Measurements from ENCODE around the gene ZNF598.

GRCh38 chr16:1992704-1993317 is 16.8 kb downstream of the ZNF598 start:
- no peak for TF ChIP-seq RFX5 (IDR thresholded peaks at IDR 0.05; ENCODE audit: low read length)
- no peak for TF ChIP-seq SMC3 (IDR thresholded peaks at IDR 0.05; ENCODE audit: low read depth, low read length)
- no peak for TF ChIP-seq RAD21 (IDR thresholded peaks at IDR 0.05; ENCODE audit: low read length)
- TF ChIP-seq MEF2A (IDR thresholded peaks at IDR 0.05; ENCODE audit: borderline replicate concordance, low read depth), result no peak
- TF ChIP-seq SIN3A (IDR thresholded peaks at IDR 0.05; ENCODE audit: borderline replicate concordance, low read depth, low read length), result no peak
- TF ChIP-seq CTCF (IDR thresholded peaks at IDR 0.05), result no peak
- no peak for TF ChIP-seq EP300 (IDR thresholded peaks at IDR 0.05; ENCODE audit: borderline replicate concordance in 1 of 2, low read depth in 1 of 2, low read length in 1 of 2)
- TF ChIP-seq PBX3 (IDR thresholded peaks at IDR 0.05), result no peak
- no peak for TF ChIP-seq TAF1 (IDR thresholded peaks at IDR 0.05; ENCODE audit: borderline replicate concordance, low read depth, low read length)
- no peak for TF ChIP-seq FOSL2 (IDR thresholded peaks at IDR 0.05; ENCODE audit: borderline replicate concordance, low read depth)
- TF ChIP-seq YY1 (IDR thresholded peaks at IDR 0.05; ENCODE audit: low read depth), result no peak

Data from SK-N-SH (cell line).